Left forelimb (tissue), 1 donor: Measurements from ENCODE around the gene PLEKHH3.

Experiments used
- DNase-seq: peaks from one replicate; pipeline ENCODE4 v3.0.0-alpha.2; 2018; ENCODE audit warnings: low spot score

Gene PLEKHH3

DNA sequence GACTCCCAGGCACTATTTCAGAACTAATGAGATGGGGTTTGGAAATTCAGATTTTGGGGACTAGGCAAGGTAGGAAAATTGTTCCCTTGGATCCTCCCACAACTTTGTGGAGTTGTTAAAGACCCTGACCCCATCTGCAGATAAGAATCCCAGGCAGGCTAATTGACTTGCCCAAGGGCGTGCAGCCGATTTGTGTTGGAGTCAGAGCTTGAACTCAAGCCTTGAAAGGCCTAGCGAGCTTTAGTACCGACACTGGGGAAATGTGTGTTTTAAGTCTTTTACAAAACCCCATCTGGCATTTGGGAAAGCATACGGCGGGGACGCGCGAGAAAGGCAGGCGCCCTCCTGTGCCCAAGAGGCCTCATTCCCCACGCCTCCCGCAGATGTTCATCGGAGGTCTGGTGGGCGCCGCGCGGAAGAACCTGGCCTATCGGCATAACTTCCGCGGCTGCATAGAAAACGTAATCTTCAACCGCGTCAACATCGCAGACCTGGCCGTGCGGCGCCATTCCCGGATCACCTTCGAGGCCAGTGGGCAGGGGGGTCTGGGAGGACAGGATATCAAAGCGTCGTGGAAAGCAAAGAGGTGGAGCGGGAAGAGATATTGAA is 9.8 kb upstream of the PLEKHH3 start:
- no peak for DNase-seq

DNA sequence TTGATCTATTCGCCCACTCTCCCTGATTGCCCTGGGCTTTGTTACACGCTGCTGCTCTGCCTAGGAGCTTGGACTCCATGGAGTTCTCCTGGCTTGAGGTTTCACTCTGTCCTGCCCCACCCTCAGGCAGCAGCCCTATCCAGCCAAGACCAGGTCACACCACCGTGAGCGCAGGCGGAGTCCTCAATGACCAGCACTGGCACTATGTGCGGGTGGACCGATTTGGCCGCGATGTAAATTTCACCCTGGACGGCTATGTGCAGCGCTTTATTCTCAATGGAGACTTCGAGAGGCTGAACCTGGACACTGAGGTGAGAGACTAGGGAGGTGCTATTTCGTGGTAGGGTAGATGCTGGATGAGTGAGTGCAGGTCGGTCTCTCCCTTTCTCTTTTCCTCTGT is 9.0 kb upstream of the PLEKHH3 start:
- no peak for DNase-seq

- DNase-seq, result no peak
Observed at GRCh38 chr17:42684929-42685556, 8.2 kb upstream of the PLEKHH3 start.

GRCh38 chr17:42683407-42684034 is 6.7 kb upstream of the PLEKHH3 start:
- DNase-seq, result no peak

DNA sequence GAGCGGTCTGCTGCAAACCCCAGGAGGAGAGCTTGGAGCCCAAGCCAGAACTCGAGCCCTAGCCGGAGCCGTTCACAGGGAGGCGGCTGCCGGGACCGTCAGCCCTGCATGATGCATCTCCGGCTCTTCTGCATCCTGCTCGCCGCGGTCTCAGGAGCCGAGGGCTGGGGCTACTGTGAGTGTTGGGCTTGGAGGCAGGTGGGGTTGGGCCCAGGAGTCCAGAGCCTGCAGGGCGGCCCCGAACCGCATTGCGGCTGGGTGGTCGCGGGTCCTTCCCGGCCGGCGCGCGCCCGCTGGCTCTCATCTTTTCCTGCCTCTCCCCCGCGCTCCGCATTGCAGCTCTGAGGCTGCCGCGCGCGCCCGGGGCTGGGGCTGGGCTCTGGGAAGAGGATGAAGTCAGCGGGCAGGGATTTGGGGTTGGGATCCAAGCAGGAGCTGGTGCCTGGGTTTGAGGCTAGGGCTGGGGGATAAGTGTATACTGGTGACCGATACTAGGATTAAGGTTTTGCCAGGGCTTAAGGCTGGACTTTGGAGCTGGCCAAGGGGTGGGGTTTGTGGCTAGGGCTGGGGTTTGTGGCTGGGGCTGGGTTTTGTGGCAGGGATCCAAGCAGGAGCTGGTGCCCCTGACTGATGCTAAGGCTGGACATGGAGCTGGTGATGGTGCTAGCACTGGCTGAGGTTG is 6.1 kb upstream of the PLEKHH3 start:
- DNase-seq, result peak; percentile 84

DNA sequence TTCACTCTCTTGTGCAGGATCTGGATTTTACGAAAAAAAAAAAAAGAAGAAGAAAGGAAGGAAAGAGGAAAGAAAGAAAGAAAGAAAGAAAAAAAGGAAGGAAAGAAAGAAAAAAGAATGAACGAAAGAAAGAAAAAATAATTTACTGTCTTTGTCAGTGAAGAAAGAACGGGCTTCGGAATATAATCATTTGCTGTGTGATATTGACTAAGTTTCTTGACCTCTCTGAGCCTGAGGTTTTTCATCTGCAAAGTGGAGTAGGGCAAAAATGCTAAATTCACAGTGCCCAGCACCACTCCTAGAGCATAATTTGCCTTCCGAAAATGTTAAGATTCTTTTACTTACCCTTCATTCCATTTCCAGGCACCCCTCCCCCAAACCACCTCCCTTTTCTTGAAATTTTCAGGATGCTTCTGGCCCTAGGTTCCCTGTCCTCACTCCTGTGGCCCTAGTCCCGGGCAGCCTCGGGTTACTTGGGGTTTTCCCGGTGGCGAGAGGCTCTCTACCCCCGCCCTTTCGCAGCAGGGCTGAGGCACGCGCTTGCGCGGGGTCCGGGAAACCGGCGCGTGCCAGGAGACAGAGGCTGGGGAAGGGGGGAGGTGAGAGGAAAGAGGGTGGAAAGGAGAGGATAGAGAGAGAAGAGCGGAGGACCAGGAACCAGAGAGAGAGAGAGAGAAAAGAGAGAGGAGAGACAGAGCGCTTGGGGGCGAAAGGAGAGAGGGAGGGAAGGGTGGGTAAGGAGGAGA is 5.4 kb upstream of the PLEKHH3 start, which contains the start of gene CNTNAP1:
TSS of gene CNTNAP1 (plus strand) at position 556 of the 746 bp plus-strand sequence. CDS start 299 bp downstream, outside the sequence.
- peak; percentile 86 for DNase-seq

DNA sequence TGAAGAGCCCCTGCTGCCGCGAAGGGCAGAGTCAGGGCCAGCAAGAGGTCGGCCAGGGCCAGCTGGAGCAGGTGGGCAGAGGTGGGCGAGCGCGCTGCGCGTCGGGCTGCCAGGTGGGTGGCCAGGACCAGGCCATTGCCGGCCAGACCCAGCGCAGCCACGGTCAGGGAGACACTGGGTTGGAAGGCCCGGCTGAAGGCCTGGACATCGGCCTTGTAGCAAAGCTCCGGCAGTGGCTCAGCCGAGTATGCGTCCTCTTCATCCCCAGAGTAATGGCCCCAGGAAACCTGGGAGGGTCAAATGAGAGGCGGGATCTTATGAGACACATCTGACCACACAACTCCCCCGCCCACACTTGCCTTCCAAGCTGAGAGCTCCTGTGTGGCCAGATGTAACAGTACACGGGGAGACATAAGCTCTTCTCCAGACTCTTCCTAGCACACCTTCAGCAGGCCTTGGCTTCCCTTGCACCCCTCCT is 3.6 kb upstream of the PLEKHH3 start:
- DNase-seq, result no peak

- DNase-seq, result peak; percentile 88
Observed at GRCh38 chr17:42679492-42680330, 2.9 kb upstream of the PLEKHH3 start.

- no peak for DNase-seq
Observed at GRCh38 chr17:42678951-42679491, 2.2 kb upstream of the PLEKHH3 start.

DNA sequence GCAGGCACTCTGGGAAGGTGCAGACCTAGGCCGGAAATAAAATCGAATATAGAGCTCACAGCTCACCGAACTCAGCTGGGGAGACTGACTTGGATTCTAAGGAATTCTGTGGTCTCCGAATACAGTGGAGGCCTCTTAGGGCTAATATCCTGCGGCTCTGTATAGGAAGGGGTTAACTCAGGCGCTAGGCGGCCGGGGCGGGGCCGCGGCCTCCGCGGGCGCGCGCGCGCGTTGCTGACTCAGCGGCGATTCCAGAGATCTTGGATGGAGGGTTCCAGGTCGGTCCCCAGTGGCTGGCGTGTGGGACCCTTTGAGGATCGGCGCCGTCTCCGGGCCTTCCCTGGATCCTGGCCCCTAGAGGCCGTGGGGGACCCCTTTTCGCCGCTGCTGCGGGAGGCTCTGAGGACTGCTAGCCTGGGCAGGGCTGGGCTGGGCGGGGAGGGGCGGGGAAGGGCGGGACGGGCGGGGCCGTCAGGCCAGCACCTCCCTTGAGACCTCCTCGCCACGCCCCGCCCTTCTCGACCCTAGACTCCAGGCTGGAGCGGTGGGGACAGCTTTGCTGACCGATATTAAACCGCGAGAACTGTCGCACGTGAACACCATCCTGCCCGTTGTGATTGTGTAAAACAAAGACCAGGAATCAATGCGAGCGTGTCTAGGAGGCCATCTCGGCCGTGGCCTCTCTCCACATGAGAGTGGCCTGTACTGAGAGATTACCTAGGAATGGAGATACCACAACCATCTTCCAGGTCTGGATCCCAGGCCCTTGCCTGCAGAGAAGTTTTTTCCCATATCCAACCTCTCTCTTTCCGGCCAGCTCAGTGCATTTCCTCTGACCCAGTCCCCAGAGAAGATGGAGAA is 1.4 kb upstream of the PLEKHH3 start:
- peak; percentile 93 for DNase-seq

GRCh38 chr17:42677012-42677857 is 441 bp upstream of the PLEKHH3 start:
- DNase-seq, result peak; percentile 100

- DNase-seq, result no peak
Observed at GRCh38 chr17:42675965-42676423, 800 bp downstream of the PLEKHH3 start.

GRCh38 chr17:42675348-42675964 is 1.3 kb downstream of the PLEKHH3 start:
- DNase-seq, result no peak

DNA sequence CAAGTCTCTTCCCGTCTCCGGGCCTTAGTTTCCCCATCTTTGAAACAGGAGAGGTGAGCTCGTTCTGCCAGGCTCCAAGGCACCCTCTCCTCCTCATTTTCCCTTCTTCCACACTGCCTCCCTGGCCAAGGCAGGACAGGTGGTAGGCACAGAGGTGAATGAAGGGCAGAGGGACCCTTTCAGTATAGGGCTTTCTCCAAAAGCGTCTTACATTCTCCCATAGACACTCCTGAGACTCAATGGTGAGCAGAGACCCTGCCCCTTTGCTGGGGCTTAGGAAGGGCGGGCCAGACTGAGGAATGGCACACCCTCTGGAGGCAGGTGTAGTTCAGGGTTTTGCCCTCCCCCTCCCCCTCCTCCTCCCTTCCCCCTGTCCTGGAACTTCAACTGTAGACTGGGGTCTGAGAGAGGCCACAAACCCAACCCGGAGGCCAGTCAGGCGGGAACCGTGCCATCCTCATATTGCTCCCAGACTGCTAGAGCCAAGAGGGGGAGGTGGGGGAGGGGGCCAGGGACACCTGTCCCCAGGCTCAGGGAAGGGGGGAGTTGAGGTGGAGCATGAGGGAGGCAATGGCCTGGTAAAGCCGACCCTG is 1.9 kb downstream of the PLEKHH3 start:
- no peak for DNase-seq

DNA sequence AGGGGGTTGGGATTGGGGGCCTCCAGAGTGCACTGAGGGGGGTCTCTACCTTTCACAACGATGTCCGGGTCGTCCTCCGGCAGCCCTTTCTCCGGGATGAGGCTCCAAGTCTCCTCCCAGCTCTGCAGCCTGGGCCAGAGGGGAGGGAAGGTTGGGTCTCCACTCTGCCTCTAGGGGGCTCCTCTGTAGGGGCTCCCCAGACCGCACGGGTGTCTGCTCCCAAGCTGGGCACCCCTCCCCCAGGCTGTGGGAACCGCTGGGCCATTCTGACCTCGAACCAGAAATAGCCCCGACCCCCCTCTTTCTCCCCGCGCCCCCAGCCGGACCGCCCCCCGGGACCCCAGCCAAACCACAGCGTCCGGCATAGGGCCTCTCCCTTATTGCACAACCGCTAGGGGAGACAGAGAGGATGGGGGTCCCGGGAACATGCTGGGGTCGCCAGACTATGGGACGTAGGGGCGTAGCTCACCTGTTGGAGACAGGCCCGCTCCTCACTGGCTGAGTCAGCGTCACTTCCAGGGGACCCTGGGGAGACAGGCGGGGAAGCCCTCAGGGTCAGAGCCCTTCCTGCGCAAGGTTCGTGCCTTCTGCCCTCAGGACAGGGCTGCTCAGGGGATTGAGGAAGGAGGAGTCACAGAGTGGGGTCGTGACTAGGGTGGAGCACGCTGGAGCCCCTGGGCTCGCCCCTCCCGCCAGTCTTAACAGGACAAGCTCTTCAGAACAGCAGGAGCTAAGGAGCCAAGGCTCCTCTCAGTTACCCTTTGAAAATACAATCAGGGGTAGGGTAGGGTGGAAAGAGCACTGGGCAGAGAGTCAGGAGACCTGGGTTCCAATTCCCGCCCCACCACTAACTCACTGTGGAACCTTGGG is 2.7 kb downstream of the PLEKHH3 start:
- DNase-seq, result no peak

DNA sequence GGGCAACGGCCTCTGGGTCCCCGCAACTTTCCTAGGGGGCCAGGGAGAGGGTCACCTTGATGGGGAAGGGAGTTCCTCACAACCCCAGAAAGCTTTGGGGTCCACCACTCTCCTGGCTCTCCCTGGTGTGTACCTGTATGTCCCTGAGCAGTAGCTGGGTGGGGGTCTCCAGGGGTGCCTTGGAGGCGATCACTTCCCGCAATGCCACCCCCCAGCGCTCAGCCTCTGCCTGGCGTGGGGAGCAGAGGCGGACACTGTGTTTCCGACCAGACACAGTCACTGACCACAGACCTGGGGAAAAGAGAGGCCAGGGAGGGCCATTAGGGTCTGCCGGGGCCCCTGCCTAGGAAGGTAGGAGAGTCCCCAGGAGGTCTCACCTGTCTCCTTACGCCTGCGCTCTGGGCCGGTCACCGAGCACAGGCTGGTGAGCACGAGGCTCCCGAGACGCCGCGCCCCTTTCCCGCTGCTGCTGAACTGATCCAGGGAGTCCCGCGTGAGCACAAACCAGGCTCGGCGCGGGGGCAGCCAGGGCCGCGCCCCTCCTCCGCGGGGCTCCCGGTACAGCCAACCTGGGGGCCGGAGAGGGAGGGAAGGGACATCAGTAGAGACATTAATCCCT is 3.4 kb downstream of the PLEKHH3 start:
- DNase-seq, result no peak
